SU-DHL-6 (cell line): ENCODE results near the gene CPT2.

Experiments used
- H2AFZ ChIP-seq: fragments of 200-600 bp; sonication (generic); 2 replicates; pipeline ENCODE4 v1.6.1; 2014; ENCODE audit warnings: low read depth, mild to moderate bottlenecking, moderate library complexity, mixed read lengths, antibody characterized with exemption, low read length; ENCODE audit not compliant: severe bottlenecking
- H3F3A ChIP-seq: fragments of 200-600 bp; shearing (Covaris generic); 2 replicates; pipeline ENCODE4 v1.6.0; 2016; ENCODE audit warnings: antibody characterized with exemption, mild to moderate bottlenecking; ENCODE audit not compliant: insufficient read depth
- H3K27ac ChIP-seq: fragments of 200-600 bp; sonication (generic); 2 replicates; pipeline ENCODE4 v1.5.1; 2016; ENCODE audit warnings: low read depth, mild to moderate bottlenecking, low read length, moderate library complexity, mixed read lengths
- H3K27me3 ChIP-seq: fragments of 200-600 bp; sonication (generic), shearing (Covaris generic); 2 replicates; pipeline ENCODE4 v1.6.0; 2014; ENCODE audit warnings: mild to moderate bottlenecking, low read length
- H3K36me3 ChIP-seq: fragments of 200-600 bp; sonication (generic); 2 replicates; pipeline ENCODE4 v1.6.1; 2014; ENCODE audit warnings: mild to moderate bottlenecking, low read length, mixed read lengths
- H3K4me2 ChIP-seq: fragments of 300-600, 200-600 bp; shearing (Covaris generic), sonication (generic); 2 replicates; pipeline ENCODE4 v1.6.0; 2014; ENCODE audit warnings: low read length, low read depth, mild to moderate bottlenecking; ENCODE audit not compliant: poor library complexity, severe bottlenecking
- H3K4me3 ChIP-seq: fragments of 200-600 bp; sonication (generic); 2 replicates; pipeline ENCODE4 v1.5.1; 2014; ENCODE audit warnings: antibody characterized with exemption, low read length, mild to moderate bottlenecking, mixed read lengths; ENCODE audit not compliant: insufficient read depth, poor library complexity, severe bottlenecking
- H3K79me2 ChIP-seq: fragments of 200-600 bp; sonication (generic); 2 replicates; pipeline ENCODE4 v1.6.1; 2014; ENCODE audit warnings: mild to moderate bottlenecking, low read length, moderate library complexity; ENCODE audit not compliant: insufficient read depth
- H3K9ac ChIP-seq: fragments of 200-600 bp; sonication (generic); 2 replicates; pipeline ENCODE4 v1.7.0; 2014; ENCODE audit warnings: mild to moderate bottlenecking, low read length
- H3K9me2 ChIP-seq: fragments of 200-600 bp; sonication (generic); replicated peaks from 2 replicates; pipeline ENCODE4 v1.6.1; 2014; ENCODE audit warnings: low read length; ENCODE audit not compliant: insufficient read depth
- H3K9me3 ChIP-seq: fragments of 200-600 bp; sonication (generic); 2 replicates; pipeline ENCODE4 v1.6.1; 2014; ENCODE audit warnings: low read length, mixed read lengths; ENCODE audit not compliant: insufficient read depth
- H4K20me1 ChIP-seq: fragments of 200-600 bp; sonication (generic); 2 replicates; pipeline ENCODE4 v1.6.1; 2014; ENCODE audit warnings: low read depth, mild to moderate bottlenecking, antibody characterized with exemption, low read length, moderate library complexity, mixed read lengths
- EZH2phosphoT487 ChIP-seq: fragments of 200-600 bp; sonication (generic), shearing (Covaris generic); conservative IDR thresholded peaks from 2 replicates; pipeline ENCODE4 v1.6.1; 2018; ENCODE audit warnings: mild to moderate bottlenecking, antibody characterized with exemption, low read length, moderate library complexity, mixed read lengths
- TF ChIP-seq, protein P1 (sequence below): fragments of 200-600 bp; sonication (generic); IDR thresholded peaks from one replicate; pipeline ENCODE4 v1.5.1; 2017; ENCODE audit warnings: antibody characterized with exemption, mild to moderate bottlenecking, low read length, moderate library complexity; ENCODE audit not compliant: insufficient read depth, poor library complexity, severe bottlenecking

The CPT2 gene

DNA sequence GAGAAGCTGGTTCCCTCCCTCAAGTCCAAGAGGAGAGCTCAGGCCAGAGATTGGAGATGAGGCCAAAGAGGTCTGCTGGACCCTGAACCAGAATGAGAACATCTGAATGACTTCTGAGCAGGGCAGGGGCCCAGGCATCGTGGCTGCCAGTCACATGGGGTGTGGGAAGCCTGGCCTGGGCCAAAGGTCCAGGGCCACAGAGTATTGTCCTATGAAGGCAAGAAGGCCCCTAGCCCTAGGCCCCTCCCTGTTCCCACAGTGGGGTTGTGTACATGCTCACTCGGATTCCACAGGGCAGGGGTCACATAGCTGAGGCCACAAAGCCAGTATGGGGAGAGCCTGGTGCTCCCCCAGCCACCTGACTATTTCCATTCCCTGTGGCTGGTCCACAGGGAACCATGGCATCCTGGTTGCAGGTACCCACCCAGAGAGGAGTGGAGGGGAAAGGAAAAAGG lies 35.7 kb upstream of the CPT2 start:
- Histone ChIP-seq H3K36me3 (no peaks in the 10 kb centered on the region), H4K20me1 (no peaks in the 10 kb centered on the region), H3K27me3 (no peaks in the 10 kb centered on the region), H3K27ac (no peak overlapping the region), H3F3A (no peaks in the 10 kb centered on the region), H3K79me2 (no peaks in the 10 kb centered on the region), H2AFZ (no peak overlapping the region), H3K4me3 (no peak overlapping the region), H3K9ac (no peak overlapping the region), H3K9me2 (no peaks in the 10 kb centered on the region), H3K9me3 (no peaks in the 10 kb centered on the region), H3K4me2 (no peak overlapping the region)
- TF ChIP-seq, protein P1, sequence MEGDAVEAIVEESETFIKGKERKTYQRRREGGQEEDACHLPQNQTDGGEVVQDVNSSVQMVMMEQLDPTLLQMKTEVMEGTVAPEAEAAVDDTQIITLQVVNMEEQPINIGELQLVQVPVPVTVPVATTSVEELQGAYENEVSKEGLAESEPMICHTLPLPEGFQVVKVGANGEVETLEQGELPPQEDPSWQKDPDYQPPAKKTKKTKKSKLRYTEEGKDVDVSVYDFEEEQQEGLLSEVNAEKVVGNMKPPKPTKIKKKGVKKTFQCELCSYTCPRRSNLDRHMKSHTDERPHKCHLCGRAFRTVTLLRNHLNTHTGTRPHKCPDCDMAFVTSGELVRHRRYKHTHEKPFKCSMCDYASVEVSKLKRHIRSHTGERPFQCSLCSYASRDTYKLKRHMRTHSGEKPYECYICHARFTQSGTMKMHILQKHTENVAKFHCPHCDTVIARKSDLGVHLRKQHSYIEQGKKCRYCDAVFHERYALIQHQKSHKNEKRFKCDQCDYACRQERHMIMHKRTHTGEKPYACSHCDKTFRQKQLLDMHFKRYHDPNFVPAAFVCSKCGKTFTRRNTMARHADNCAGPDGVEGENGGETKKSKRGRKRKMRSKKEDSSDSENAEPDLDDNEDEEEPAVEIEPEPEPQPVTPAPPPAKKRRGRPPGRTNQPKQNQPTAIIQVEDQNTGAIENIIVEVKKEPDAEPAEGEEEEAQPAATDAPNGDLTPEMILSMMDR = no peak
- no peak for TF ChIP-seq EZH2phosphoT487

DNA sequence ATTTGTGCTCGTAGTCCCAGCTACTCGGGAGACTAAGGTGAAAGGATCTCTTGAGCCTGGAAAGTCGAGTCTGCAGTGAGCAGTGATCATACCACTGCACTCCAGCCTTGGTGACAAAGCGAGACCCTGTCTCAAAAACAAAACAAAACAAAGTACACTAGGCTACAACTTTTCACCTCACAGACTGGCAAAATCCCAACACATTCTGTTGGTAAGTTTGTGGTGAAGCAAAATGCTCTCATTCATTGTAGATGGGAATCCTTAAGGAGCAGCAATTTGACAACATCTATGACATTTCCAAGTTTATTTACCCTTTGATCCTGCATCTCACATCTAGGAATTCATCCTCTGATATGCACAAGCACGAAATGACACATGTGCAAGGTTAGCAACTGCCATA lies 34.0 kb upstream of the CPT2 start:
- Histone ChIP-seq H3F3A (no peaks in the 10 kb centered on the region), H3K27ac (no peak overlapping the region), H3K9ac (no peak overlapping the region), H2AFZ (no peak overlapping the region), H3K9me2 (no peaks in the 10 kb centered on the region), H3K27me3 (no peaks in the 10 kb centered on the region), H3K36me3 (no peaks in the 10 kb centered on the region), H3K4me2 (no peak overlapping the region), H4K20me1 (no peaks in the 10 kb centered on the region), H3K79me2 (no peaks in the 10 kb centered on the region), H3K9me3 (no peaks in the 10 kb centered on the region), H3K4me3 (no peak overlapping the region)
- TF ChIP-seq, protein P1 = no peak
- no peak for TF ChIP-seq EZH2phosphoT487

DNA sequence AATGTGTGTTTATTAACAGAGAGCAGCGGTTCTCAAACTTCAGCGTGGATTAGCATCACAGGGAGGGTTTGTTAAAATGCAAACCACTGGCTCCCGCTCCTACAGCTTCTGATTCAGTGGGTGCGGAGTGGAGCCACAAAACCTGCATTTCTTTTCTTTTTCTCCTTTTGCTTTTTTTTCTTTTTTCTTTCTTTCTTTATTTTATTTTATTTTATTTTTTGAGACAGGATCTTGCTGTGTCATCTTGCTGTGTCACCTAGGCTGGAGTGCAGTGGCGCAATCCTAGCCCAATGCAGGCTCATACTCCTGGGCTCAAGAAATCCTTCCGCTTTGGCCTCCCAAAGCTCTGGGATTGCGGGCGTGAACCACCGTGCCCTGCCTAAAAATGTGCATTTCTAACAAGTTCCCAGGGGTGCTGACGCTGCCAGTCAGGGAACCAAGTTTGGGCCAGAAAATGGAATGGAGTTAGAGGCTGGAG lies 33.3 kb upstream of the CPT2 start:
- Histone ChIP-seq H3K9me2 (no peaks in the 10 kb centered on the region), H2AFZ (no peak overlapping the region), H3K9ac (no peak overlapping the region), H3F3A (no peaks in the 10 kb centered on the region), H3K79me2 (no peaks in the 10 kb centered on the region), H3K9me3 (no peaks in the 10 kb centered on the region), H3K27me3 (no peaks in the 10 kb centered on the region), H3K36me3 (no peaks in the 10 kb centered on the region), H4K20me1 (no peaks in the 10 kb centered on the region), H3K4me3 (no peak overlapping the region), H3K4me2 (no peak overlapping the region), H3K27ac (no peak overlapping the region)
- TF ChIP-seq EZH2phosphoT487 = no peak
- TF ChIP-seq, protein P1 = no peak
